Fibroblast of the aortic adventitia (primary cell): ENCODE data around the gene MBOAT2. TPM values are rescaled to one million over a fixed set of nuclear protein-coding genes. Genes with fewer than 3 reads are reported as not detected.

Source experiments
- DNase-seq: peaks from one replicate; pipeline ENCODE4 v3.0.0-alpha.2; 2010; ENCODE audit warnings: low read depth
- H3K4me3 ChIP-seq: 2 replicates; pipeline ENCODE4 v1.5.1; 2011; ENCODE audit warnings: low read depth, mild to moderate bottlenecking, control low read depth, low read length, moderate library complexity
- total RNA-seq: library from RNA; depleted of rRNA; stranded (reverse); fragments of >200 nt; gene quantifications from 2 replicates; pipeline ENCODE4 v1.2.3, GENCODE V29; 2012; ENCODE audit warnings: low replicate concordance
- TF ChIP-seq, protein P1 (sequence below): IDR thresholded peaks from 2 replicates; pipeline ENCODE4 v1.5.1; 2011; ENCODE audit warnings: mild to moderate bottlenecking, low read length, control low read depth, inconsistent platforms; ENCODE audit not compliant: insufficient read depth

The MBOAT2 gene
- total RNA-seq, 1 donor: 37.1 TPM

DNA sequence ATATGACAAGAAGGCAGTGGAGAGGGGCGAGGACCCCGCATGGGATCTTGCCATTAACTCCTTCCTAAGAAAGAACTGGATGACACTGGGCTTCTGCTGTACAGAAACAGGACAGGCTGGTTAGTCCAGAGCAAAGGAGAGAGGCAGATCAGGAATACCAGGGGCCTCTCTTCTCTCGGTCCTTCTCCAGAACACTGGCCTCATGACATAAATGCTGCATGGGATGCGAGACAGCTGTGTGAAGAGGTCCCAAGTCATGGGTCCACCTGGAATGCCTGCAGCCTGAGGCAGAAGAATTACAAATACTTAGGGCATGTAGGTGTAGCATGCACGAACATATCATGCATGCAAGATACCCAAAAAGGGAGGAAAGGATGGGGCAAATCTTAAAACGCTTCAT lies 9.1 kb downstream of the MBOAT2 start:
- H3K4me3 ChIP-seq: no peak overlapping the region
- TF ChIP-seq, protein P1, sequence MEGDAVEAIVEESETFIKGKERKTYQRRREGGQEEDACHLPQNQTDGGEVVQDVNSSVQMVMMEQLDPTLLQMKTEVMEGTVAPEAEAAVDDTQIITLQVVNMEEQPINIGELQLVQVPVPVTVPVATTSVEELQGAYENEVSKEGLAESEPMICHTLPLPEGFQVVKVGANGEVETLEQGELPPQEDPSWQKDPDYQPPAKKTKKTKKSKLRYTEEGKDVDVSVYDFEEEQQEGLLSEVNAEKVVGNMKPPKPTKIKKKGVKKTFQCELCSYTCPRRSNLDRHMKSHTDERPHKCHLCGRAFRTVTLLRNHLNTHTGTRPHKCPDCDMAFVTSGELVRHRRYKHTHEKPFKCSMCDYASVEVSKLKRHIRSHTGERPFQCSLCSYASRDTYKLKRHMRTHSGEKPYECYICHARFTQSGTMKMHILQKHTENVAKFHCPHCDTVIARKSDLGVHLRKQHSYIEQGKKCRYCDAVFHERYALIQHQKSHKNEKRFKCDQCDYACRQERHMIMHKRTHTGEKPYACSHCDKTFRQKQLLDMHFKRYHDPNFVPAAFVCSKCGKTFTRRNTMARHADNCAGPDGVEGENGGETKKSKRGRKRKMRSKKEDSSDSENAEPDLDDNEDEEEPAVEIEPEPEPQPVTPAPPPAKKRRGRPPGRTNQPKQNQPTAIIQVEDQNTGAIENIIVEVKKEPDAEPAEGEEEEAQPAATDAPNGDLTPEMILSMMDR: no peak
- DNase-seq: no peak

DNA sequence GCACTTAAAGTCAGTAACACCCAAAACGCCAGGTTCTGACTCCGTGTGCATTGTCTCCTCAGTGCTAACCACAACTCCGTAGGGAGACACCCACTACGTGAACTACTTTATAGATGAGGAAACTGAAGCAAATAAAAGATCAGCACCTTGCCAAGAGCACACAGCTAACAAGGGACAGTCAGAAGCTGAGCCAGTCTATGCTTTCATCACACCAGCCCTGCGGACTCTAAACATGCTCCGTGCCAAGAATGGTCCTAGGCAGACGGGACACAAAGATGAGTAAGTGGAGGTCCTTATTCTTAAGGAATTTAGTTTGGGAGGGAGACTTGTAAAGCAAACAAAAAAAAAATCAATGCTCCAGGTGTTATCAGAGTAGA lies 9.6 kb downstream of the MBOAT2 start:
- TF ChIP-seq, protein P1: no peak
- H3K4me3 ChIP-seq: no peak overlapping the region
- DNase-seq: no peak

DNA sequence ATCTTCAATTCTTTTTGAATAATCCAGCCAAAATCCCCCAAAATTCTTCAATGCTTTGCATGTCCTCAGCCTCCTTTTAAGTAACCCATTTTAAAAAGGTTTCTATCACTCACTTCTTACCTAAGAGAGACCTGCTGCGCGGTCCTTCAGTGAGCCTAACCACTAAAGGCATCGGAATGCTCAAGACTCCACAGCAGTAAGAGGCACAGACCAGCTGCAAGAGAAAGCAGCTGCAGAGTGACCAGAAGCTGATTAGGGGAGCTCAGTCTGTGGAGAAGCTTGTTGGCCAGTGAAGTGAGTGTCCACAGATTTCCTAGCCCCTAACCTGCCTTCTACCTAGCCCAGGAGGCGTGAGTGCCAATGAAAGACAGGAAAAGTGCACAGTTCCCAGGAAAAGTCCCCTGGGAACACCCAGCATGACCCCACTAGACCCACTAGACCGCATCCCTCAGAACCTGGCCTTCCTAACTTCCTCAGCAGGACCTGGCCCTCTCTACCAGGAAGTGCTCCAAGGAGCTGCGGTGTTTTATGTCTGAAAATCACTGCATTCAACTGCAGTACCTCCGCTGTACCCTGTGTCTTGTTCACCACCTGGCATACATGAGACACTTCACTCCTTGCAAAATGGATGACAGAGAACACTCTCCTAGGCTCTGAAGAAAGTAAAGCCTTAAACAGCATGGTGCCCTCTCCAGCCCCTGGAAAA lies 10.1 kb downstream of the MBOAT2 start:
- DNase-seq: no peak
- TF ChIP-seq, protein P1: no peak
- H3K4me3 ChIP-seq: no peak overlapping the region

DNA sequence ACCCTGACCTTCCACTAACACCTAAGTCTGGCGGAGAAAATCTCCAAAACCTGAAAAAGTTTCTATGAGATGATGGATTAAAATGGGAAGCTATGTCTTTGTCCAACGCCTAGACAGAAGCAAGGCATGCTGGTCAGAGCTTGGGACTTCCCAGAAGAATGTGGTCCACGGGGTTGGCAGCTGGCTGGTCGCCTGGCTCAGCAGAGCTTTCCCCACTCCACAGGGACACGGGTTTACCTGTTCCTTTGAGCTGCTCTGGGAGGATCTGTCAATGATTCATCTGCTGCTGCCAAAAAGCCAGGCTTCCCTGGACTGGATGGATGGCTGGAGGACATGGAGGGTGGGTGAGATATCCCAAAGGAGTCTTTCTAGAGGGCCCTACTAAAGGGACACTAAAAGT lies 10.8 kb downstream of the MBOAT2 start:
- TF ChIP-seq, protein P1: no peak
- no peak overlapping the region for H3K4me3 ChIP-seq
- no peak for DNase-seq

DNA sequence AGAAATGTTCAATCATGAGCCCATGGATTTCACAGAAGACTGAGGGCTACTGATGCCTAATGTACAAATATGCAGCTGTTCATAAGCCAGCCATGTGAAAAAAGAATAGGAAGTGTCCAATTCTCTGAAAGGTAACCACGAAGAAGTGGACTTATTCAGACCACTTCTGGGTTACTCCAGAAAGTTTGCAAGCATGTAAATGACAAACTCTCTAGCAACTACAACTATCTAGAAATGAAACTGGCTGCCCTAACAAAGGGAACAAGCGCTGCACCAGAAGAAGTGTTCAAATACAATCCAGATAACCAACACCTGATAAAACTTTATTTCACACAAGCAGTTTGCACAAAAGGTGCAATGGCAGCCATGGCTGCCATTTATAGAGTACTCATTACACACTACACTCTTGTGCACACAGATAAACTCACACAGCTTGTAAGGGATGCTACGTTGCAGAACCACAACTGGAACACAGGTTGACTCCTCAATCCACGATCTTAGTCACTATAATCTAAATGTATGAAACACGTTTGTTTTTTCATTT lies 13.9 kb downstream of the MBOAT2 start:
- TF ChIP-seq, protein P1: no peak
- DNase-seq: no peak
- H3K4me3 ChIP-seq: no peak overlapping the region

DNA sequence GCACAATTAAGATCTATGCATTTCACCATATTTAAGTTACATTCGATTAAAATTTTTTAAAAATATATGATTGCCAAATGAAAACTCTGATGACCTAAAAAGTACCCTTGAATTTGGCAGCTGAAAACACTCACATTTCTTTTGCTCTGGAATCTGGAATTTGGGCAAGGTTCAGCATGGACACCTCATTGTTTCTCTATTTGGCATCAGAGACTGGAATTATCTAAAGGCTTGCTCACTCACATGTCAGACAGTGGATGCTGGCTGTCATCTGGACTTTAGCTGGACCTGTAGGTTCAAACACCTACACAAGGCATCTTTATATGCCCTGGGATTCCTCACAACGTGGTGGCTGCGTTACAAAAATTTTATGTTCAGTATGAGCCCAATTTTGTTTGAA lies 16.1 kb downstream of the MBOAT2 start:
- DNase-seq: peak; percentile 85
- H3K4me3 ChIP-seq: no peak overlapping the region

More for the DNA sequence above, 16.1 kb downstream of the MBOAT2 start:
- TF ChIP-seq, protein P1: no peak
